ENCODE measurements around the gene KANSL1. TPM values are rescaled to one million over a fixed set of nuclear protein-coding genes. Genes with fewer than 3 reads are reported as not detected.

The KANSL1 gene
- total RNA-seq, 1 experiment from 2014 or later: 83.0 TPM

- no TSS peak for BruUV-seq (replicated peaks)
- POLR2A ChIA-PET: no interaction called here
Observed at GRCh38 chr17:46031440-46031839, 161.8 kb downstream of the KANSL1 start.

GRCh38 chr17:46030752-46031151, 162.5 kb downstream of the KANSL1 start:
- Histone ChIP-seq H3K4me3 (ENCODE audit: low read depth, low read length) (no peak overlapping the region), H3K4me1 (no peaks in the 10 kb centered on the region), H3K27me3 (replicated peaks; ENCODE audit: control insufficient read depth, insufficient read depth, low read length) (no peaks in the 10 kb centered on the region), H3K36me3 (ENCODE audit: control insufficient read depth, insufficient read depth, low read length) (peaks cover 4% of the 10 kb centered on the region), H3K9me3 (no peaks in the 10 kb centered on the region)
- Mint-ChIP-seq H3K9me3 (ENCODE audit: unreplicated experiment) (no peaks in the 10 kb centered on the region), H3K4me3 (ENCODE audit: unreplicated experiment) (no peak overlapping the region), H3K27ac (ENCODE audit: unreplicated experiment) (no peak overlapping the region), H3K4me1 (ENCODE audit: low read depth, unreplicated experiment) (no peaks in the 10 kb centered on the region), H3K27me3 (ENCODE audit: insufficient read depth, unreplicated experiment) (no peaks in the 10 kb centered on the region), H3K36me3 (ENCODE audit: insufficient read depth, unreplicated experiment) (peaks cover 92% of the 10 kb centered on the region)
- intact Hi-C loops (cut with micrococcal nuclease; ENCODE audit: unreplicated experiment): no loop called here
- no peak for TF ChIP-seq CTCF (IDR thresholded peaks at IDR 0.05; ENCODE audit: insufficient read depth in 1 of 2, low read depth in 1 of 2, low read length in 1 of 2, severe bottlenecking in 1 of 2, unreplicated experiment in 1 of 2)
- no TSS peak for BruUV-seq (replicated peaks)
- DNase-seq: no peak
- POLR2A ChIA-PET: no interaction called here
- CTCF ChIA-PET: no interaction called here

More at GRCh38 chr17:46031440-46031839, 161.8 kb downstream of the KANSL1 start:
- no peak for DNase-seq
- Histone ChIP-seq H3K36me3 (ENCODE audit: control insufficient read depth, insufficient read depth, low read length) (peaks cover 4% of the 10 kb centered on the region), H3K4me1 (no peaks in the 10 kb centered on the region), H3K4me3 (ENCODE audit: low read depth, low read length) (no peak overlapping the region), H3K9me3 (no peaks in the 10 kb centered on the region), H3K27me3 (replicated peaks; ENCODE audit: control insufficient read depth, insufficient read depth, low read length) (no peaks in the 10 kb centered on the region)
- Mint-ChIP-seq H3K27me3 (ENCODE audit: insufficient read depth, unreplicated experiment) (no peaks in the 10 kb centered on the region), H3K36me3 (ENCODE audit: insufficient read depth, unreplicated experiment) (peaks cover 91% of the 10 kb centered on the region), H3K4me1 (ENCODE audit: low read depth, unreplicated experiment) (no peaks in the 10 kb centered on the region), H3K9me3 (ENCODE audit: unreplicated experiment) (no peaks in the 10 kb centered on the region), H3K27ac (ENCODE audit: unreplicated experiment) (no peak overlapping the region), H3K4me3 (ENCODE audit: unreplicated experiment) (no peak overlapping the region)
- TF ChIP-seq CTCF (IDR thresholded peaks at IDR 0.05; ENCODE audit: insufficient read depth in 1 of 2, low read depth in 1 of 2, low read length in 1 of 2, severe bottlenecking in 1 of 2, unreplicated experiment in 1 of 2): no peak
- CTCF ChIA-PET: no interaction called here
- intact Hi-C loops (cut with micrococcal nuclease; ENCODE audit: unreplicated experiment): no loop called here

DNA sequence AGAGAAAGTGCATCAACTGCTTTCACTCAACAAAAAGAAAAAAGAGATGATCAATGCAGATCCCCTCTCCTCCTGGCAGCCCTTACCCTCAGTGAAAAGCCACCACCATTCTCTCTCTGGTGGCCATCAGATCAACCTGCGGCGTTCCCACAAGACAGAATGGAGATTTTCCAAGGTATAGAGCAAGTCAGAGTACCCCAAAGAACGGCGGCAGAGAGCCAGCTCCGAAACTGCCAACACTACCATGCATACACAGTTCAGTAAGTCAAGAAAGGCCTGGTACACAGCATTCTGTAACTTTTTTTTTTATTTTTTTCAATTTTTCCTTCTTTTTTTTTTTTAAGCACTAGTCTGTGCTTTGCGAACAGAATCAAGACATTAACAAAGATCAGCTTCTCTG, 163.6 kb downstream of the KANSL1 start:
- H3K4me3 Mint-ChIP-seq (ENCODE audit: unreplicated experiment): no peak overlapping the region
- Histone ChIP-seq H3K36me3 (ENCODE audit: control insufficient read depth, insufficient read depth, low read length) (peaks cover 4% of the 10 kb centered on the region), H3K9me3 (no peaks in the 10 kb centered on the region), H3K4me3 (ENCODE audit: low read depth, low read length) (no peak overlapping the region), H3K27me3 (replicated peaks; ENCODE audit: control insufficient read depth, insufficient read depth, low read length) (no peaks in the 10 kb centered on the region), H3K4me1 (no peaks in the 10 kb centered on the region)
- ChIA-PET CTCF (no interaction called here), POLR2A (no interaction called here)
- intact Hi-C loops (cut with micrococcal nuclease; ENCODE audit: unreplicated experiment): no loop called here
- TF ChIP-seq CTCF (IDR thresholded peaks at IDR 0.05; ENCODE audit: insufficient read depth in 1 of 2, low read depth in 1 of 2, low read length in 1 of 2, severe bottlenecking in 1 of 2, unreplicated experiment in 1 of 2): no peak
- H3K27ac Mint-ChIP-seq (ENCODE audit: unreplicated experiment): no peak overlapping the region
- H3K4me1 Mint-ChIP-seq (ENCODE audit: low read depth, unreplicated experiment): no peaks in the 10 kb centered on the region
- no peak for DNase-seq
- BruUV-seq (replicated peaks): no TSS peak
- H3K36me3 Mint-ChIP-seq (ENCODE audit: insufficient read depth, unreplicated experiment): peaks cover 99% of the 10 kb centered on the region
- H3K27me3 Mint-ChIP-seq (ENCODE audit: insufficient read depth, unreplicated experiment): no peaks in the 10 kb centered on the region
- H3K9me3 Mint-ChIP-seq (ENCODE audit: unreplicated experiment): no peaks in the 10 kb centered on the region
